Loucy (cell line): ENCODE data around the gene SMS.

ENCODE experiments used
- H2AFZ ChIP-seq: fragments of 200-600 bp; sonication (generic); 2 replicates; pipeline ENCODE4 v1.6.0; 2016; ENCODE audit warnings: antibody characterized with exemption, mild to moderate bottlenecking, low read length, moderate library complexity
- H3F3A ChIP-seq: fragments of 200-600 bp; 2 replicates; pipeline ENCODE4 v1.6.0; 2016; ENCODE audit warnings: antibody characterized with exemption, low read depth, mild to moderate bottlenecking
- H3K27me3 ChIP-seq: fragments of 200-600 bp; sonication (generic); 2 replicates; pipeline ENCODE4 v1.6.1; 2014; ENCODE audit warnings: low read length, mild to moderate bottlenecking; ENCODE audit not compliant: insufficient read depth, poor library complexity, severe bottlenecking
- H3K36me3 ChIP-seq: fragments of 200-600 bp; sonication (generic); 2 replicates; pipeline ENCODE4 v1.6.1; 2016; ENCODE audit warnings: low read length; ENCODE audit not compliant: insufficient read depth
- H3K4me1 ChIP-seq: fragments of 200-600 bp; sonication (generic); 2 replicates; pipeline ENCODE4 v1.5.1; 2014; ENCODE audit warnings: low read length, mild to moderate bottlenecking; ENCODE audit not compliant: insufficient read depth, poor library complexity, severe bottlenecking
- H3K4me2 ChIP-seq: fragments of 200-600 bp; sonication (generic); 2 replicates; pipeline ENCODE4 v1.6.0; 2014; ENCODE audit warnings: antibody characterized with exemption, low read length, low read depth, mild to moderate bottlenecking; ENCODE audit not compliant: poor library complexity, severe bottlenecking
- H3K4me3 ChIP-seq: fragments of 200-600 bp; sonication (generic); 2 replicates; pipeline ENCODE4 v1.5.1; 2014; ENCODE audit warnings: low read length, mild to moderate bottlenecking, mixed read lengths; ENCODE audit not compliant: poor library complexity, severe bottlenecking
- H3K79me2 ChIP-seq: fragments of 200-600 bp; sonication (generic); 2 replicates; pipeline ENCODE4 v1.6.1; 2014; ENCODE audit warnings: low read length; ENCODE audit not compliant: insufficient read depth
- H3K9ac ChIP-seq: fragments of 200-600 bp; sonication (generic); 2 replicates; pipeline ENCODE4 v1.6.0; 2014; ENCODE audit warnings: mild to moderate bottlenecking, low read depth, low read length, moderate library complexity; ENCODE audit not compliant: poor library complexity, severe bottlenecking
- H3K9me2 ChIP-seq: fragments of 200-600 bp; sonication (generic); replicated peaks from 2 replicates; pipeline ENCODE4 v1.6.1; 2016; ENCODE audit warnings: low read depth, low read length, mixed read lengths
- H3K9me3 ChIP-seq: fragments of 200-600 bp; sonication (generic); 2 replicates; pipeline ENCODE4 v1.6.1; 2014; ENCODE audit warnings: mild to moderate bottlenecking, antibody characterized with exemption, low read length, low read depth; ENCODE audit not compliant: insufficient read depth
- H4K20me1 ChIP-seq: fragments of 200-600 bp; sonication (generic); 2 replicates; pipeline ENCODE4 v1.6.0; 2014; ENCODE audit warnings: antibody characterized with exemption, low read length, mild to moderate bottlenecking; ENCODE audit not compliant: insufficient read depth, poor library complexity, severe bottlenecking
- CTCF ChIP-seq: fragments of 200-600 bp; sonication (generic); conservative IDR thresholded peaks from 2 replicates; pipeline ENCODE4 v1.5.1; 2014; ENCODE audit warnings: mild to moderate bottlenecking, antibody characterized with exemption, low read length
- EZH2phosphoT487 ChIP-seq: fragments of 200-600 bp; IDR thresholded peaks from 2 replicates; pipeline ENCODE4 v1.6.1; 2018; ENCODE audit warnings: antibody characterized with exemption, mild to moderate bottlenecking, moderate library complexity, borderline replicate concordance

SMS gene

GRCh38 chrX:22035236-22035635, 94.7 kb downstream of the SMS start:
- TF ChIP-seq CTCF (no peak), EZH2phosphoT487 (no peak)
- H3K4me1 ChIP-seq = no peaks in the 10 kb centered on the region
- H2AFZ ChIP-seq = no peak overlapping the region
- no peak overlapping the region for H3K4me3 ChIP-seq
- no peak overlapping the region for H3K9ac ChIP-seq
- H3K4me2 ChIP-seq = no peak overlapping the region
- H3K27me3 ChIP-seq = no peaks in the 10 kb centered on the region
- no peaks in the 10 kb centered on the region for H3K9me3 ChIP-seq
- no peaks in the 10 kb centered on the region for H3K79me2 ChIP-seq
- H3F3A ChIP-seq = no peaks in the 10 kb centered on the region
- no peaks in the 10 kb centered on the region for H3K36me3 ChIP-seq
- H4K20me1 ChIP-seq = no peaks in the 10 kb centered on the region
- no peaks in the 10 kb centered on the region for H3K9me2 ChIP-seq

GRCh38 chrX:22037225-22037624, 96.7 kb downstream of the SMS start:
- Histone ChIP-seq H3K4me2 (no peak overlapping the region), H3K36me3 (no peaks in the 10 kb centered on the region), H3K9me2 (no peaks in the 10 kb centered on the region)

GRCh38 chrX:22037911-22038537, 97.5 kb downstream of the SMS start:
- Histone ChIP-seq H3K9ac (no peak overlapping the region), H4K20me1 (no peaks in the 10 kb centered on the region), H3K79me2 (no peaks in the 10 kb centered on the region), H3K4me2 (no peak overlapping the region), H2AFZ (no peak overlapping the region), H3K36me3 (no peaks in the 10 kb centered on the region), H3K4me3 (no peak overlapping the region), H3K27me3 (no peaks in the 10 kb centered on the region), H3K4me1 (no peaks in the 10 kb centered on the region), H3K9me3 (no peaks in the 10 kb centered on the region), H3K9me2 (no peaks in the 10 kb centered on the region), H3F3A (no peaks in the 10 kb centered on the region)
- TF ChIP-seq EZH2phosphoT487 (no peak), CTCF (no peak)

More at GRCh38 chrX:22037225-22037624, 96.7 kb downstream of the SMS start:
- no peak overlapping the region for H3K9ac ChIP-seq
- no peaks in the 10 kb centered on the region for H3K79me2 ChIP-seq
- H3K9me3 ChIP-seq = no peaks in the 10 kb centered on the region
- TF ChIP-seq EZH2phosphoT487 (no peak), CTCF (no peak)
- H2AFZ ChIP-seq = no peak overlapping the region
- H3F3A ChIP-seq = no peaks in the 10 kb centered on the region
- no peaks in the 10 kb centered on the region for H3K27me3 ChIP-seq
- H3K4me3 ChIP-seq = no peak overlapping the region
- H3K4me1 ChIP-seq = no peaks in the 10 kb centered on the region
- H4K20me1 ChIP-seq = no peaks in the 10 kb centered on the region
